Measurements from ENCODE around the gene TSN. TPM values are rescaled to one million over a fixed set of nuclear protein-coding genes. Genes with fewer than 3 reads are reported as not detected.

Gene TSN
- polyA plus RNA-seq, 1 donor from 2014 or later = 171 TPM

DNA sequence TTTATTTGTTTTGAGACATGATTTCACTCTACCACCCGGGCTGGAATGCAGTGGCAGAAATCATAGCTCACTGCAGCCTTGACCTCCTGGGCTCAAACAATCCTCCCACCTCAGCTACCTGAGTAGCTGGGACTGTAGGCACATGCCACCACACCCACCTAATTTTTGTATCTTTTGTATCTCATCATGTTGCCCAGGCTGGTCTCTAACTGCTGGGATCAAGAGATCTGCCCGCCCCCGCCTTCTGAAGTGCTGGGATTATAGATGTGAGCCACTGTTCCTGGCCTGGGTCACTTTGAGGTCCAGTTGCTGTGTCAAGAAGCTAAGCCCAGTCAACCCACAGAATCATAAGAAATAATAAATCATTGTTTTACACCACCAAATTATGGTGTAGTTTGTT lies 38.4 kb downstream of the TSN start:
- no peaks in the 10 kb centered on the region for H3F3A ChIP-seq (ENCODE audit: insufficient read depth, low read length, poor library complexity, severe bottlenecking)
- H3K9me3 ChIP-seq (ENCODE audit: low read length) = peaks cover under 1% of the 10 kb centered on the region
- no peak overlapping the region for H3K27ac ChIP-seq (ENCODE audit: low read length)
- H4K20me1 ChIP-seq (ENCODE audit: insufficient read depth) = no peaks in the 10 kb centered on the region
- no peak overlapping the region for H3K4me3 ChIP-seq (ENCODE audit: low read length)
- no peak overlapping the region for H3K9ac ChIP-seq (ENCODE audit: low read length)
- no peak overlapping the region for H2AFZ ChIP-seq (ENCODE audit: low read depth, low read length)
- no peak for TF ChIP-seq EZH2 (IDR thresholded peaks at IDR 0.05; ENCODE audit: borderline replicate concordance, insufficient read depth, low read length, poor library complexity, severe bottlenecking)
- TF ChIP-seq, protein P1, sequence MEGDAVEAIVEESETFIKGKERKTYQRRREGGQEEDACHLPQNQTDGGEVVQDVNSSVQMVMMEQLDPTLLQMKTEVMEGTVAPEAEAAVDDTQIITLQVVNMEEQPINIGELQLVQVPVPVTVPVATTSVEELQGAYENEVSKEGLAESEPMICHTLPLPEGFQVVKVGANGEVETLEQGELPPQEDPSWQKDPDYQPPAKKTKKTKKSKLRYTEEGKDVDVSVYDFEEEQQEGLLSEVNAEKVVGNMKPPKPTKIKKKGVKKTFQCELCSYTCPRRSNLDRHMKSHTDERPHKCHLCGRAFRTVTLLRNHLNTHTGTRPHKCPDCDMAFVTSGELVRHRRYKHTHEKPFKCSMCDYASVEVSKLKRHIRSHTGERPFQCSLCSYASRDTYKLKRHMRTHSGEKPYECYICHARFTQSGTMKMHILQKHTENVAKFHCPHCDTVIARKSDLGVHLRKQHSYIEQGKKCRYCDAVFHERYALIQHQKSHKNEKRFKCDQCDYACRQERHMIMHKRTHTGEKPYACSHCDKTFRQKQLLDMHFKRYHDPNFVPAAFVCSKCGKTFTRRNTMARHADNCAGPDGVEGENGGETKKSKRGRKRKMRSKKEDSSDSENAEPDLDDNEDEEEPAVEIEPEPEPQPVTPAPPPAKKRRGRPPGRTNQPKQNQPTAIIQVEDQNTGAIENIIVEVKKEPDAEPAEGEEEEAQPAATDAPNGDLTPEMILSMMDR (IDR thresholded peaks at IDR 0.05; ENCODE audit: poor library complexity, severe bottlenecking) = no peak
- TF ChIP-seq POLR2AphosphoS5 (IDR thresholded peaks at IDR 0.05) = no peak
- no peak for TF ChIP-seq SMC3 (conservative IDR thresholded peaks at IDR 0.05; ENCODE audit: poor library complexity)
- H3K9me2 ChIP-seq (ENCODE audit: insufficient read depth, low read length) = no peaks in the 10 kb centered on the region
- H3K27me3 ChIP-seq (ENCODE audit: insufficient read depth, low read depth, low read length) = no peaks in the 10 kb centered on the region
- no peaks in the 10 kb centered on the region for H3K36me3 ChIP-seq (ENCODE audit: insufficient read depth, low read length)
- H3K4me2 ChIP-seq (ENCODE audit: low read length) = no peak overlapping the region
- H3K79me2 ChIP-seq (replicated peaks; ENCODE audit: insufficient read depth, low read length) = no peaks in the 10 kb centered on the region

DNA sequence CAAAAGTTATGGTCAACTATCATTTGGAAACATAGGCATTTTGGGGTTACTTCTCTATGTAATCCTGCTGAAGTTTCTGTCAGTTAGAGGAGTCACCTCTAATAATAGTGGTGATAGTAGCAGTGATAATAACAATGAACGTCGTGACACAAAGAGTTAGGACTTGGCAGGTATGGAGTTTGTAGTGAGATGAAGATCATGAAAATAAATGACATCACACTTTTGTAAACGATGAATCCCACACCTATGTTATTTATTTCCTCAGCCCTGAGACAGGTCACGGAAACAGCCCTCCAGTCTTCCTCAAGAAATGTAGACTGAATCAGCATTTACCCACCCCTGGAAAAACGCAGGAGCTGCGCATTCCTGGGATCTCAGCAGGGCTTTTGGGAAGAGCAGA lies 38.8 kb downstream of the TSN start:
- H3K79me2 ChIP-seq (replicated peaks; ENCODE audit: insufficient read depth, low read length) = no peaks in the 10 kb centered on the region
- no peak for TF ChIP-seq SMC3 (conservative IDR thresholded peaks at IDR 0.05; ENCODE audit: poor library complexity)
- TF ChIP-seq POLR2AphosphoS5 (IDR thresholded peaks at IDR 0.05) = no peak
- TF ChIP-seq, protein P1 (IDR thresholded peaks at IDR 0.05; ENCODE audit: poor library complexity, severe bottlenecking) = no peak
- no peak overlapping the region for H3K4me3 ChIP-seq (ENCODE audit: low read length)
- no peaks in the 10 kb centered on the region for H3K9me3 ChIP-seq (ENCODE audit: low read length)
- H3K36me3 ChIP-seq (ENCODE audit: insufficient read depth, low read length) = no peaks in the 10 kb centered on the region
- H3K9ac ChIP-seq (ENCODE audit: low read length) = no peak overlapping the region
- no peaks in the 10 kb centered on the region for H3K9me2 ChIP-seq (ENCODE audit: insufficient read depth, low read length)
- H3K4me2 ChIP-seq (ENCODE audit: low read length) = no peak overlapping the region
- H3K27ac ChIP-seq (ENCODE audit: low read length) = no peak overlapping the region
- H3K27me3 ChIP-seq (ENCODE audit: insufficient read depth, low read depth, low read length) = no peaks in the 10 kb centered on the region
- H2AFZ ChIP-seq (ENCODE audit: low read depth, low read length) = no peak overlapping the region
- no peaks in the 10 kb centered on the region for H3F3A ChIP-seq (ENCODE audit: insufficient read depth, low read length, poor library complexity, severe bottlenecking)
- H4K20me1 ChIP-seq (ENCODE audit: insufficient read depth) = no peaks in the 10 kb centered on the region

DNA sequence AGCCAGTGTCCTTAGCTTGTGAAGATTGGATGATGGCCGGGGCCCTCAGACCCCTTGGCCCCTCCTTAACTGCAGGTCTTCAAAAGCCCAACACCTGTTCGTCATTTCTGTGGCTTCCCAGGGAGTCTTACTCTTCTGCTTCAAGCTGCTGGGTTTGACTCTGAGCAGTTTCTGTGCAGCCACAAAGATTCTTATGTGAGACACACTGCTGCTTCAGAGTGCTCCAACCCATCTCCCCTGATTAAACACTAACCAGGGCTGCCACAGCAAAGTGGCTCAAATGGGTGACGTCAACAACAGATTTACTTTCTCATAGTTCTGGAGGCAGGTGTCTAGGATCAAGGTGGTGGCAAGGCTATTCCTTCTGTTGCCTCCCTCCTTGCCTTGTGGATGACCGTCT lies 40.8 kb downstream of the TSN start:
- H3K9ac ChIP-seq (ENCODE audit: low read length) = no peak overlapping the region
- H3F3A ChIP-seq (ENCODE audit: insufficient read depth, low read length, poor library complexity, severe bottlenecking) = no peaks in the 10 kb centered on the region
- H3K4me3 ChIP-seq (ENCODE audit: low read length) = no peak overlapping the region
- H3K79me2 ChIP-seq (replicated peaks; ENCODE audit: insufficient read depth, low read length) = no peaks in the 10 kb centered on the region
- no peaks in the 10 kb centered on the region for H3K9me3 ChIP-seq (ENCODE audit: low read length)
- H2AFZ ChIP-seq (ENCODE audit: low read depth, low read length) = no peak overlapping the region
- TF ChIP-seq, protein P2, sequence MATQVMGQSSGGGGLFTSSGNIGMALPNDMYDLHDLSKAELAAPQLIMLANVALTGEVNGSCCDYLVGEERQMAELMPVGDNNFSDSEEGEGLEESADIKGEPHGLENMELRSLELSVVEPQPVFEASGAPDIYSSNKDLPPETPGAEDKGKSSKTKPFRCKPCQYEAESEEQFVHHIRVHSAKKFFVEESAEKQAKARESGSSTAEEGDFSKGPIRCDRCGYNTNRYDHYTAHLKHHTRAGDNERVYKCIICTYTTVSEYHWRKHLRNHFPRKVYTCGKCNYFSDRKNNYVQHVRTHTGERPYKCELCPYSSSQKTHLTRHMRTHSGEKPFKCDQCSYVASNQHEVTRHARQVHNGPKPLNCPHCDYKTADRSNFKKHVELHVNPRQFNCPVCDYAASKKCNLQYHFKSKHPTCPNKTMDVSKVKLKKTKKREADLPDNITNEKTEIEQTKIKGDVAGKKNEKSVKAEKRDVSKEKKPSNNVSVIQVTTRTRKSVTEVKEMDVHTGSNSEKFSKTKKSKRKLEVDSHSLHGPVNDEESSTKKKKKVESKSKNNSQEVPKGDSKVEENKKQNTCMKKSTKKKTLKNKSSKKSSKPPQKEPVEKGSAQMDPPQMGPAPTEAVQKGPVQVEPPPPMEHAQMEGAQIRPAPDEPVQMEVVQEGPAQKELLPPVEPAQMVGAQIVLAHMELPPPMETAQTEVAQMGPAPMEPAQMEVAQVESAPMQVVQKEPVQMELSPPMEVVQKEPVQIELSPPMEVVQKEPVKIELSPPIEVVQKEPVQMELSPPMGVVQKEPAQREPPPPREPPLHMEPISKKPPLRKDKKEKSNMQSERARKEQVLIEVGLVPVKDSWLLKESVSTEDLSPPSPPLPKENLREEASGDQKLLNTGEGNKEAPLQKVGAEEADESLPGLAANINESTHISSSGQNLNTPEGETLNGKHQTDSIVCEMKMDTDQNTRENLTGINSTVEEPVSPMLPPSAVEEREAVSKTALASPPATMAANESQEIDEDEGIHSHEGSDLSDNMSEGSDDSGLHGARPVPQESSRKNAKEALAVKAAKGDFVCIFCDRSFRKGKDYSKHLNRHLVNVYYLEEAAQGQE (IDR thresholded peaks at IDR 0.05; ENCODE audit: borderline replicate concordance) = no peak
- TF ChIP-seq RAD21 (conservative IDR thresholded peaks at IDR 0.05) (no peak), EP300 (conservative IDR thresholded peaks at IDR 0.05; ENCODE audit: poor library complexity, severe bottlenecking) (no peak), TAF1 (IDR thresholded peaks at IDR 0.05; ENCODE audit: low read depth) (no peak), EZH2 (IDR thresholded peaks at IDR 0.05; ENCODE audit: borderline replicate concordance, insufficient read depth, low read length, poor library complexity, severe bottlenecking) (no peak), SMC3 (conservative IDR thresholded peaks at IDR 0.05; ENCODE audit: poor library complexity) (no peak), POLR2AphosphoS5 (IDR thresholded peaks at IDR 0.05) (no peak), MXI1 (conservative IDR thresholded peaks at IDR 0.05; ENCODE audit: poor library complexity, severe bottlenecking) (no peak)
- TF ChIP-seq, protein P1 (IDR thresholded peaks at IDR 0.05; ENCODE audit: poor library complexity, severe bottlenecking) = no peak
- no peak overlapping the region for H3K27ac ChIP-seq (ENCODE audit: low read length)
- no peaks in the 10 kb centered on the region for H3K9me2 ChIP-seq (ENCODE audit: insufficient read depth, low read length)
- H3K4me2 ChIP-seq (ENCODE audit: low read length) = no peak overlapping the region
- no peaks in the 10 kb centered on the region for H3K27me3 ChIP-seq (ENCODE audit: insufficient read depth, low read depth, low read length)
- no peaks in the 10 kb centered on the region for H4K20me1 ChIP-seq (ENCODE audit: insufficient read depth)
- no peaks in the 10 kb centered on the region for H3K36me3 ChIP-seq (ENCODE audit: insufficient read depth, low read length)
